OCI-LY1 (cell line): Measurements from ENCODE around the gene GARIN5A.

Experiments used
- H2AFZ ChIP-seq: fragments of 200-600 bp; sonication (generic), shearing (Covaris generic); 2 replicates; pipeline ENCODE4 v1.6.0; 2014; ENCODE audit warnings: antibody characterized with exemption, mild to moderate bottlenecking, low read length
- H3F3A ChIP-seq: fragments of 200-600 bp; sonication (generic), shearing (Covaris generic); 2 replicates; pipeline ENCODE4 v1.6.0; 2014; ENCODE audit warnings: mild to moderate bottlenecking, antibody characterized with exemption, low read length, moderate library complexity; ENCODE audit not compliant: insufficient read depth
- H3K27ac ChIP-seq: fragments of 200-600 bp; sonication (generic); 2 replicates; pipeline ENCODE4 v1.5.1; 2014; ENCODE audit warnings: low read length, mixed run types, mild to moderate bottlenecking, low read depth; ENCODE audit not compliant: poor library complexity, severe bottlenecking
- H3K27me3 ChIP-seq: fragments of 200-600 bp; sonication (generic); 2 replicates; pipeline ENCODE4 v1.6.0; 2014; ENCODE audit warnings: antibody characterized with exemption, mild to moderate bottlenecking, low read length, moderate library complexity; ENCODE audit not compliant: insufficient read depth
- H3K36me3 ChIP-seq: fragments of 200-600 bp; sonication (generic); 2 replicates; pipeline ENCODE4 v1.6.1; 2014; ENCODE audit warnings: mild to moderate bottlenecking, antibody characterized with exemption, low read length, moderate library complexity, mixed read lengths; ENCODE audit not compliant: insufficient read depth
- H3K4me1 ChIP-seq: fragments of 200-600 bp; sonication (generic); 2 replicates; pipeline ENCODE4 v1.5.1; 2014; ENCODE audit warnings: mild to moderate bottlenecking, low read length, moderate library complexity; ENCODE audit not compliant: insufficient read depth, severe bottlenecking
- H3K4me2 ChIP-seq: fragments of 200-600 bp; sonication (generic), shearing (Covaris generic); 2 replicates; pipeline ENCODE4 v1.6.1; 2014; ENCODE audit warnings: low read length
- H3K4me3 ChIP-seq: fragments of 200-600 bp; sonication (generic); 2 replicates; pipeline ENCODE4 v1.5.1; 2014; ENCODE audit warnings: low read length, low read depth, mild to moderate bottlenecking, mixed read lengths; ENCODE audit not compliant: poor library complexity, severe bottlenecking
- H3K79me2 ChIP-seq: fragments of 200-600 bp; shearing (Covaris generic); 2 replicates; pipeline ENCODE4 v1.6.1; 2016; ENCODE audit warnings: mixed run types, low read length, mixed read lengths; ENCODE audit not compliant: insufficient read depth
- H3K9ac ChIP-seq: fragments of 200-600 bp; sonication (generic), shearing (Covaris generic); 2 replicates; pipeline ENCODE4 v1.6.1; 2014; ENCODE audit warnings: mild to moderate bottlenecking, low read length, mixed read lengths
- H3K9me2 ChIP-seq: fragments of 200-600 bp; sonication (generic), shearing (Covaris generic); 2 replicates; pipeline ENCODE4 v1.6.1; 2014; ENCODE audit warnings: low read depth, mild to moderate bottlenecking, low read length, mixed read lengths
- H3K9me3 ChIP-seq: fragments of 200-600 bp; shearing (Covaris generic); 2 replicates; pipeline ENCODE4 v1.6.1; 2014; ENCODE audit warnings: low read length, mixed read lengths
- H4K20me1 ChIP-seq: fragments of 200-600 bp; sonication (generic), shearing (Covaris generic); 2 replicates; pipeline ENCODE4 v1.6.0; 2016; ENCODE audit warnings: mild to moderate bottlenecking, low read length; ENCODE audit not compliant: insufficient read depth
- EZH2 ChIP-seq: fragments of 200-600 bp; sonication (generic), shearing (Covaris generic); IDR thresholded peaks from 2 replicates; pipeline ENCODE4 v1.8.0; 2017; ENCODE audit warnings: borderline replicate concordance, mixed run types, mild to moderate bottlenecking, antibody characterized with exemption, low read length, moderate library complexity, mixed read lengths
- TF ChIP-seq, protein P1 (sequence below): fragments of 200-600 bp; sonication (generic), shearing (Covaris generic); IDR thresholded peaks from 2 replicates; pipeline ENCODE4 v1.5.1; 2017; ENCODE audit warnings: mild to moderate bottlenecking, antibody characterized with exemption, low read length, moderate library complexity, mixed read lengths

The GARIN5A gene

DNA sequence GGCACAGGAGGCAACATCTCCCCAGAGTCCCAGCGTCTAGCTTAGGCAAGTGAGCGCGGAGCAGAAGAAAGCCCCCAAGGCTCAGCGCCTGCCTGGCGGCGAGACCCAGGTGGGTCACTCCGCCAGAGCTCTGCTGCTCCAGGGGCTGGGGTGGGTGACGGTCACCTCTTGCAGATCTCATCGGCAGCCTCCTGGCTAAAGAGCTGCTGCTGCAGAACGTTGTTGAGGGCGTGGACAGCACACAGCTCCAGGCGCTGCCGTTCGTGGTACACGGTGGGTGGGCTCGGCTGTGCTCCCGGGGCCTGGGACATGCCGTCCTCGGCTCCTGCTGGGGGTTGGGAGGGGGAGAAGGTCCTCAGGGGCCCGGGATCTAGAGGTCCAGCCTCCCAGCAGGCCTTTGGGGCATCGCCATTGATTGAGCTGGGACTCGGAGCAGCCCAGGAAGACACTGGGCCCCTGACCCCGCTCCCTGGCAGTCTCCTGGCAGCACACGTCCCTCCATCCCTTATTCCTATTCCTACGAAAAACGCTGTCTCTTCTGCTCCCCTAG lies 33.5 kb upstream of the GARIN5A start:
- Histone ChIP-seq H3K36me3 (no peaks in the 10 kb centered on the region), H3K9me2 (no peaks in the 10 kb centered on the region), H2AFZ (no peak overlapping the region), H3K9ac (no peak overlapping the region; the same call in 1 of the 2 replicates), H4K20me1 (no peaks in the 10 kb centered on the region), H3F3A (no peaks in the 10 kb centered on the region), H3K79me2 (no peaks in the 10 kb centered on the region), H3K9me3 (no peaks in the 10 kb centered on the region), H3K4me3 (peak overlapping the region; percentile 67), H3K27me3 (no peaks in the 10 kb centered on the region), H3K27ac (no peak overlapping the region), H3K4me2 (peak overlapping the region; percentile 80), H3K4me1 (peaks cover 14% of the 10 kb centered on the region)
- no peak for TF ChIP-seq EZH2
- TF ChIP-seq, protein P1, sequence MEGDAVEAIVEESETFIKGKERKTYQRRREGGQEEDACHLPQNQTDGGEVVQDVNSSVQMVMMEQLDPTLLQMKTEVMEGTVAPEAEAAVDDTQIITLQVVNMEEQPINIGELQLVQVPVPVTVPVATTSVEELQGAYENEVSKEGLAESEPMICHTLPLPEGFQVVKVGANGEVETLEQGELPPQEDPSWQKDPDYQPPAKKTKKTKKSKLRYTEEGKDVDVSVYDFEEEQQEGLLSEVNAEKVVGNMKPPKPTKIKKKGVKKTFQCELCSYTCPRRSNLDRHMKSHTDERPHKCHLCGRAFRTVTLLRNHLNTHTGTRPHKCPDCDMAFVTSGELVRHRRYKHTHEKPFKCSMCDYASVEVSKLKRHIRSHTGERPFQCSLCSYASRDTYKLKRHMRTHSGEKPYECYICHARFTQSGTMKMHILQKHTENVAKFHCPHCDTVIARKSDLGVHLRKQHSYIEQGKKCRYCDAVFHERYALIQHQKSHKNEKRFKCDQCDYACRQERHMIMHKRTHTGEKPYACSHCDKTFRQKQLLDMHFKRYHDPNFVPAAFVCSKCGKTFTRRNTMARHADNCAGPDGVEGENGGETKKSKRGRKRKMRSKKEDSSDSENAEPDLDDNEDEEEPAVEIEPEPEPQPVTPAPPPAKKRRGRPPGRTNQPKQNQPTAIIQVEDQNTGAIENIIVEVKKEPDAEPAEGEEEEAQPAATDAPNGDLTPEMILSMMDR: no peak

GRCh38 chr19:50509366-50509765 lies 32.7 kb upstream of the GARIN5A start:
- H3K79me2 ChIP-seq: no peaks in the 10 kb centered on the region
- H3K36me3 ChIP-seq: no peaks in the 10 kb centered on the region
- no peak overlapping the region for H3K27ac ChIP-seq
- no peak overlapping the region for H3K9ac ChIP-seq
- peaks cover 14% of the 10 kb centered on the region for H3K4me1 ChIP-seq
- no peak overlapping the region for H3K4me2 ChIP-seq
- H3K9me2 ChIP-seq: no peaks in the 10 kb centered on the region
- H3F3A ChIP-seq: no peaks in the 10 kb centered on the region
- H3K9me3 ChIP-seq: no peaks in the 10 kb centered on the region
- no peak overlapping the region for H3K4me3 ChIP-seq
- no peaks in the 10 kb centered on the region for H3K27me3 ChIP-seq
- H4K20me1 ChIP-seq: no peaks in the 10 kb centered on the region
- no peak overlapping the region for H2AFZ ChIP-seq
- TF ChIP-seq, protein P1: no peak
- no peak for TF ChIP-seq EZH2

DNA sequence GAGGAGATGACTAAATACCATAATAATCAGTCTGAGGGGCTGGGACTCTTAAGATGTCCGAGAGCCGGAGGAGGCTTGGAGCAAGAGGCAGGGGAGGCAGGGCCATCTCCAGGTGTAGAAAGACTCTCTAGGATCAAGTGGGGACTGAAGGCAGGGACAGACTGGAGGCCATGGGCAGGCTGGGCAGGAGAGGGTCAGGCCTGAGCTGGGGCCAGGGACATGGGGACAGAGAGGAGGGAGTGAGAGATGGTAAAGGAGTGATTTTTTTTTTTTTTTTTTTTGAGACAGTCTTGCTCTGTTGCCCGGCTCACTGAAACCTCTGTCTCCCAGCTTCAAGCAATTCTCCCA lies 32.2 kb upstream of the GARIN5A start:
- no peaks in the 10 kb centered on the region for H3F3A ChIP-seq
- H3K27me3 ChIP-seq: no peaks in the 10 kb centered on the region
- no peak for TF ChIP-seq EZH2
- TF ChIP-seq, protein P1: no peak
- no peaks in the 10 kb centered on the region for H3K9me2 ChIP-seq
- H3K4me2 ChIP-seq: no peak overlapping the region
- H3K4me3 ChIP-seq: no peak overlapping the region
- no peak overlapping the region for H3K27ac ChIP-seq
- H3K79me2 ChIP-seq: no peaks in the 10 kb centered on the region
- no peak overlapping the region for H2AFZ ChIP-seq
- no peak overlapping the region for H3K9ac ChIP-seq
- H3K9me3 ChIP-seq: no peaks in the 10 kb centered on the region
- H3K4me1 ChIP-seq: peaks cover 14% of the 10 kb centered on the region
- H3K36me3 ChIP-seq: no peaks in the 10 kb centered on the region
- H4K20me1 ChIP-seq: no peaks in the 10 kb centered on the region
